Measurements from ENCODE around the gene SSUH2.

Gene SSUH2

GRCh38 chr3:8638994-8639658, 5.5 kb downstream of the SSUH2 start:
- Histone ChIP-seq H3K36me3 (ENCODE audit: control insufficient read depth, insufficient read depth, low read length) (no peaks in the 10 kb centered on the region), H2AFZ (no peak overlapping the region), H3K4me1 (no peaks in the 10 kb centered on the region), H3K9me3 (ENCODE audit: control insufficient read depth, low read length) (no peaks in the 10 kb centered on the region), H3K79me2 (no peaks in the 10 kb centered on the region), H3K4me2 (ENCODE audit: low read length) (no peak overlapping the region), H3K27ac (no peak overlapping the region), H3K9ac (no peak overlapping the region), H3K27me3 (ENCODE audit: control insufficient read depth, insufficient read depth, low read length) (no peaks in the 10 kb centered on the region), H3K4me3 (ENCODE audit: low read depth, low read length) (no peak overlapping the region)
- TF ChIP-seq, protein P1, sequence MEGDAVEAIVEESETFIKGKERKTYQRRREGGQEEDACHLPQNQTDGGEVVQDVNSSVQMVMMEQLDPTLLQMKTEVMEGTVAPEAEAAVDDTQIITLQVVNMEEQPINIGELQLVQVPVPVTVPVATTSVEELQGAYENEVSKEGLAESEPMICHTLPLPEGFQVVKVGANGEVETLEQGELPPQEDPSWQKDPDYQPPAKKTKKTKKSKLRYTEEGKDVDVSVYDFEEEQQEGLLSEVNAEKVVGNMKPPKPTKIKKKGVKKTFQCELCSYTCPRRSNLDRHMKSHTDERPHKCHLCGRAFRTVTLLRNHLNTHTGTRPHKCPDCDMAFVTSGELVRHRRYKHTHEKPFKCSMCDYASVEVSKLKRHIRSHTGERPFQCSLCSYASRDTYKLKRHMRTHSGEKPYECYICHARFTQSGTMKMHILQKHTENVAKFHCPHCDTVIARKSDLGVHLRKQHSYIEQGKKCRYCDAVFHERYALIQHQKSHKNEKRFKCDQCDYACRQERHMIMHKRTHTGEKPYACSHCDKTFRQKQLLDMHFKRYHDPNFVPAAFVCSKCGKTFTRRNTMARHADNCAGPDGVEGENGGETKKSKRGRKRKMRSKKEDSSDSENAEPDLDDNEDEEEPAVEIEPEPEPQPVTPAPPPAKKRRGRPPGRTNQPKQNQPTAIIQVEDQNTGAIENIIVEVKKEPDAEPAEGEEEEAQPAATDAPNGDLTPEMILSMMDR (IDR thresholded peaks at IDR 0.05) = no peak

DNA sequence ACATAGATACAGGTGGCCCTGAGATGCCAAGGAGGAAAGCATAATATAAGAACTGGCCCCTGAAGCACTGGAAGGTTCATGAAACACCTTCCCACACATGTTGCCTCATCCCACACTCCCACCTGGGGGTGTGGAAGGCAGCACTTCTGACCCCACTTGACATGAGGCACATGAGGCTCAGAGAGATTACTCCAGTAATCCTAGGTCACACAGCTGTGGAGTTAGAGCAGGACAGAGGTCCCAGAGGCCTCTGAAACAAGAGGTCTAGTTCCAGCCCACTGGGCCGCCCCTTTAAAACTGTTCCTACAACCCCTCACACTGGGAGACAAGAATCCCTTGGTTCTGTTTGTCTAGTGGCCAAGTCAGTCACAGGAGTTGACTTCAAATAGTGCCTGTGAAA, 7.2 kb downstream of the SSUH2 start:
- Histone ChIP-seq H3K79me2 (no peaks in the 10 kb centered on the region), H3K27me3 (ENCODE audit: control insufficient read depth, insufficient read depth, low read length) (no peaks in the 10 kb centered on the region), H3K4me3 (ENCODE audit: low read depth, low read length) (no peak overlapping the region), H3K4me1 (no peaks in the 10 kb centered on the region), H2AFZ (no peak overlapping the region), H3K4me2 (ENCODE audit: low read length) (no peak overlapping the region), H3K9me3 (ENCODE audit: control insufficient read depth, low read length) (no peaks in the 10 kb centered on the region), H3K36me3 (ENCODE audit: control insufficient read depth, insufficient read depth, low read length) (no peaks in the 10 kb centered on the region), H3K27ac (no peak overlapping the region), H3K9ac (no peak overlapping the region)
- TF ChIP-seq, protein P1 (IDR thresholded peaks at IDR 0.05) = no peak

DNA sequence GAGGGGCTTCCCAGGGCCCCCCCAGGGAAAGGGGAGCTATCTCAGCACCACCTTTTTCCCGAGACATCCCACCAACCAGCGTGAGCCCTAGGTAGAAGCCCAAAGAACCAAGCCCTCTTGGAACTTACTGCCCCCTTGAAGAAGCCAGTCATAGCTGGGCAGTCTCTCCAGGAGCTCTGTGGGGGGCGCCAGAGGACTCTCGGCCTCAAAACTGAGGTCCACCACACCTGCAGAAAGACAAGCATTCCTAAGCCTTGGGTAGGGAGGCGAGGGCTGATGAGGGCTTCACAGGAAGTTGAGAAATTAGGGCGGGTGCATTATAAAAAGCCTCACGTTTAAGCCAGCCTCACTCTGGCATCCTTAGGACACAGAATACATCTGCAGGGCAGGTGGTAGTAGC, 9.0 kb downstream of the SSUH2 start:
- Histone ChIP-seq H3K4me3 (ENCODE audit: low read depth, low read length) (no peak overlapping the region), H3K79me2 (no peaks in the 10 kb centered on the region), H3K27ac (no peak overlapping the region), H3K4me2 (ENCODE audit: low read length) (no peak overlapping the region), H2AFZ (no peak overlapping the region), H3K27me3 (ENCODE audit: control insufficient read depth, insufficient read depth, low read length) (no peaks in the 10 kb centered on the region), H3K9me3 (ENCODE audit: control insufficient read depth, low read length) (no peaks in the 10 kb centered on the region), H3K9ac (no peak overlapping the region), H3K4me1 (no peaks in the 10 kb centered on the region), H3K36me3 (ENCODE audit: control insufficient read depth, insufficient read depth, low read length) (no peaks in the 10 kb centered on the region)
- TF ChIP-seq, protein P1 (IDR thresholded peaks at IDR 0.05) = no peak

- Histone ChIP-seq H3K4me1 (no peaks in the 10 kb centered on the region), H3K27ac (no peak overlapping the region), H3K27me3 (ENCODE audit: control insufficient read depth, insufficient read depth, low read length) (no peaks in the 10 kb centered on the region), H3K9me3 (ENCODE audit: control insufficient read depth, low read length) (no peaks in the 10 kb centered on the region), H3K4me2 (ENCODE audit: low read length) (no peak overlapping the region), H3K36me3 (ENCODE audit: control insufficient read depth, insufficient read depth, low read length) (no peaks in the 10 kb centered on the region), H3K79me2 (no peaks in the 10 kb centered on the region), H2AFZ (no peak overlapping the region), H3K4me3 (ENCODE audit: low read depth, low read length) (no peak overlapping the region), H3K9ac (no peak overlapping the region)
- TF ChIP-seq, protein P1 (IDR thresholded peaks at IDR 0.05) = no peak
Measured at GRCh38 chr3:8635125-8635524, 9.5 kb downstream of the SSUH2 start.
